Measurements from ENCODE around the gene NPHS2.
"Not testable (repeated sequence)": the region's sequence is repeated elsewhere in the genome, so short reads cannot be mapped to it uniquely, and the experiment has no call there.

Gene NPHS2

DNA sequence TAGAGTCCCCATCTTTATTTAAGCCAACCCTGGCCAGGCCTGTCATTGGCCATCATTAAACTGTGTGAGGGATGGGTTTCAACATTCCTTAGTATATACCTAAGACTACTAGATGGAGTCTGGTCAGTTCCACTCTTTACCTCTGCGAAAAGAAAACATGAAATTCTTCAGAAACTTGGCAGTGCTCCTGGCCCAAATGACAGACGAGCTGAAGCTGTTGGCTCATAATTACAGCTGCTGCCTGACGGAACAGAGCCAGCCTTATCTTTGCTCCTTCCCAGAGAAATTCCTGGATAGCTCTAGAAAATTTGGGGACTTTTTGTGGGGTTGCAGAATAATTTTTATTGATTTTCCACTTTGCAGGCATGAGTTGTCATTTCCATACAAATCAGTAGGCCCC is 30.4 kb downstream of the NPHS2 start:
- no peak for DNase-seq

DNA sequence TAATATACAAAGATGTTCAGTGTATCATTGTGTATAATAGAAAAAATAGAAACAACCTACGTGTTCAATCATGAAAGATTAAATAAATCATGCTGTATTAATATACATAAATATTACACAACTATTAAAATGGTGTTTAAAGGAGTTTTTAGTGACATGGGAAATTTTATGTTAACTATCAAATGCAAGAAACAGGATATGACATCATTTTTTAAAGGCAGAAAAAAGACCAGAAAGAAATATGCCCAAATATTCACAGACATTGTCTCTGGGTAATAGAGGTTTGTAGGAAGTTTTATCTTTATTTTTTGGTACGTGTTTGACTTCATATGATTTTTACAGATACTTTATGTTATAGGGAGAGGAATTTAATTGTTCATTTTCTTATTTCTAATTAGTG is 34.0 kb downstream of the NPHS2 start:
- no peak for DNase-seq

GRCh38 chr1:179530352-179530751 is 45.4 kb downstream of the NPHS2 start:
- DNase-seq: no peak

- DNase-seq: no peak
These were observed 46.1 kb downstream of the NPHS2 start for GRCh38 chr1:179529482-179530195.

DNA sequence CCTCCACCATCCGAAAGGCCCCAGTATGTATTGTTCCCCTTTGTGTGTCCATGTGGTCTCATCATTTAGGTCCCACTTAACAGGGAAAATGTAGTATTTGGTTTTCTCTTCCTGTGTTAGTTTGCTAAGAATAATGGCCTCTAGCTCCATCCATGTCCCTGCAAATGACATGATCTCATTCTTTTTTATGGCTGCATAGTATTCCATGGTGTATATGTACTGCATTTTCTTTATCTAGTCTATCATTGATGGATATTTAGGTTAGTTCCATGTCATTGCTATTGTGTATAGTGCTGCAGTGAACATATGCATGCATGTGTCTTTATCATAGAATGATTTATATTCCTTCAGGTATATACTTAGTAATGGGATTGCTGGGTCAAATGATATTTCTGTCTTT is 57.2 kb downstream of the NPHS2 start:
- not testable (repeated sequence) for DNase-seq

DNA sequence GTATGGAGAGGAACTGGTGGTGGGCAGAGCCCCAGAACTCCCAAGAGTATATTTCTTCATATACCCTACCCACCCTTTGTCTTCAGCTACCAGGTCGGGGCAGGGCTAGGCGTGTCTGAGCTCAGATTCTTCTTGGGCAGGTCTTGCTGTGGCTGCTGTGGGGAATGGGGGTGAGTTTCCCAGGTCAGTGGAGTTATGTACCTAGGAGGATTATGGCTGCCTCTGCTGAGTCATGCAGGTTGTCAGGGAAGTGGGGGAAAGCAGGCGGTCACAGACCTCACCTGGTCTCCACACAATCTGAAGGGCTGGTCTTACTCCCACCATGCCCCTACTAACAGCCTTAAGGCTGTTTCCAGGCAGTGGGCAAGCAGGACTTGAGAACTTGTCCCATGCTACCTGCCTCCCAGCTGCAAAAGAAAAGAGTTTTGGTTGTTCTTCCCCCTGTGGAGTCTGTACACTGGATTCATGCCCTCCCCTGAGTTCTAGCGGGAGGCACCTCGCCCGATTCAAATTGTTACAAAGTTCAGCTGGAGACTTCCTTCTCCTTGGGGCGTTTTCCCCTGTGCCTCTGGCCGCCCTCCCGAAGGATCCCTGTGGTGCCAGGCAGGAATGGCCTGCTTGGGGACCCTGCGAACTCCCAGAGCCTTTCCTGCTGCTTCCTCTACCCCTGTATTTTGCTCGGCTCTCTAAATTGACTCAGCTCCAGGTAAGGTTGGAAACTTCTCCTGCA is 58.6 kb downstream of the NPHS2 start:
- DNase-seq: no peak

DNA sequence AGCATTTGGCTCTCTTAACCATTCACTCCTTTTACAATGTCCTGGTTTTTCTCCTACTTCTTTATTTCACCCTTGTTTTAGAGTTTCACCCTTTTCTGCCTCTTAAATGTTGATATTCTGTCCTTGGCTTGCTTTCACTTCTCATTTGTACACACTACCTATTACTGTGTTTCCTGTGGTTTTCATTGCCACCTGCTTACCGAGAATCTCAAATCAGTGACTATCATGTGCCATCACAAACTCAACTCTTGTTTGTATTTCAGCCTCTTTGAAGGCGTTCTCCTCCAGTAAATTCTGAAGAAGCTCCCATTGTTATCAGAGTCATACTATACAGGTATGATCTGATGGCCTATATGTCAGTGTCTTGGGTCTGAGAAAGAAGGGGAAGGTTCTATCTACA is 65.7 kb downstream of the NPHS2 start:
- no peak for DNase-seq

DNA sequence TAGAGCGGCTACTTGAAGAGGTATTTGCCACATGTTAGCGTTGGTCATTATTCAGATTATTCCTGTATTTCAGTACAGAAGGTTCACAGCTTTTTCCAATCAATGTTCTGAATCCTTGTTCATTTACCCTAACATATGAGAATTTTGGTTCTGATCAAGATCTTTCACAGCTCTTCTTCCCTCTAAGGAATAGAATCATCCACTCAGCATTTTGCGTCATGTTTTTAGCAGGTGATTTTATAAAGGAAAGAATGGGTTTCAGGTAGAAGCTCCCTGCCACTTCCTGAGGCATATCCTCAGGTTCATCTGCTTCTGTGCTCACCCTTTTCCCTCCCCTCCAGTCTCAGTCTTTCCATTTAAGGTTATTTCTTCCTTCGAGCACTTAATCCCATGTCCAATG is 66.4 kb downstream of the NPHS2 start:
- no peak for DNase-seq

GRCh38 chr1:179506199-179506598 is 69.5 kb downstream of the NPHS2 start:
- DNase-seq: no peak

All from NK-92 treated with Interleukin-12 subunit alpha and Interleukin-12 subunit beta, amount 100 ng/mL, for 24 hours (cell line).